A673 (cell line): ENCODE results near the gene F8. TPM values are rescaled to one million over a fixed set of nuclear protein-coding genes. Genes with fewer than 3 reads are reported as not detected.
"Not testable (repeated sequence)": the region's sequence is repeated elsewhere in the genome, so short reads cannot be mapped to it uniquely, and the experiment has no call there.

Source experiments
- BruUV-seq: library from RNA; stranded (reverse); fragments of 400-500 nt; replicated peaks from 2 replicates; lab custom pipeline; 2021; lab: Mats Ljungman, UMichigan
- CTCF ChIA-PET: fragments of 300-600 bp; sonication (Branson Sonifier 250); formaldehyde crosslinking; loops from one replicate; lab custom pipeline; 2022; ENCODE audit warnings: antibody characterized with exemption; lab: Charles Lee
- POLR2A ChIA-PET: fragments of 300-600 bp; sonication (Branson Sonifier 250); formaldehyde crosslinking; loops from one replicate; lab custom pipeline; 2022; ENCODE audit warnings: antibody characterized with exemption; ENCODE audit not compliant: low non-redundant PET; lab: Charles Lee
- DNase-seq: peaks from one replicate; pipeline ENCODE4 v3.0.0-alpha.2; 2015; ENCODE audit warnings: low spot score
- H3K27ac ChIP-seq: fragments of 200-600 bp; sonication (generic); 2 replicates; pipeline ENCODE4 v1.5.1; 2016; ENCODE audit warnings: mixed run types, low read depth, mild to moderate bottlenecking, mixed read lengths, antibody characterized with exemption, low read length; ENCODE audit not compliant: poor library complexity, severe bottlenecking
- H3K27me3 ChIP-seq: fragments of 200-600 bp; sonication (generic); replicated peaks from 2 replicates; pipeline ENCODE4 v1.6.1; 2017; ENCODE audit warnings: mixed run types, low read depth, mild to moderate bottlenecking, mixed read lengths, antibody characterized with exemption, low read length; ENCODE audit not compliant: insufficient read depth, poor library complexity
- H3K36me3 ChIP-seq: fragments of 200-600 bp; sonication (generic); 2 replicates; pipeline ENCODE4 v1.6.1; 2016; ENCODE audit warnings: mixed run types, mild to moderate bottlenecking, mixed read lengths, antibody characterized with exemption, low read length; ENCODE audit not compliant: insufficient read depth, poor library complexity, severe bottlenecking
- H3K4me1 ChIP-seq: fragments of 200-600 bp; sonication (generic); 2 replicates; pipeline ENCODE4 v1.6.1; 2017; ENCODE audit warnings: mixed run types, mild to moderate bottlenecking, mixed read lengths, antibody characterized with exemption, low read length; ENCODE audit not compliant: insufficient read depth, poor library complexity, severe bottlenecking
- H3K4me3 ChIP-seq: fragments of 200-600 bp; sonication (generic); 2 replicates; pipeline ENCODE4 v1.5.1; 2016; ENCODE audit warnings: low read depth, mixed run types, mild to moderate bottlenecking, mixed read lengths, low read length; ENCODE audit not compliant: poor library complexity, severe bottlenecking
- H3K9me3 ChIP-seq: fragments of 200-600 bp; sonication (generic); 2 replicates; pipeline ENCODE4 v1.6.1; 2016; ENCODE audit warnings: mixed run types, low read depth, mild to moderate bottlenecking, mixed read lengths, antibody characterized with exemption, low read length; ENCODE audit not compliant: poor library complexity, severe bottlenecking
- CTCF ChIP-seq: fragments of 300-800, 200-600 bp; sonication (generic); conservative IDR thresholded peaks from 2 replicates; pipeline ENCODE4 v1.5.1; 2017; ENCODE audit warnings: low read depth, mild to moderate bottlenecking, antibody characterized with exemption, low read length, moderate library complexity, mixed read lengths
- EZH2 ChIP-seq: fragments of 200-600 bp; sonication (generic); IDR thresholded peaks from 2 replicates; pipeline ENCODE4 v1.6.1; 2017; ENCODE audit warnings: borderline replicate concordance, low read depth, mild to moderate bottlenecking, mixed read lengths, antibody characterized with exemption, low read length; ENCODE audit not compliant: poor library complexity, severe bottlenecking
- intact Hi-C: fragments of 100-400 bp; cut with micrococcal nuclease; formaldehyde crosslinking; loops from one replicate; pipeline ENCODE4 v1.10.0; 2022; ENCODE audit not compliant: unreplicated experiment
- total RNA-seq: library from RNA; stranded (reverse); gene quantifications from 2 replicates; pipeline ENCODE4 v1.2.3, GENCODE V29; 2021

Gene F8
- total RNA-seq, 1 experiment from 2014 or later: 1.1 TPM

GRCh38 chrX:154918060-154918483 lies 104.5 kb downstream of the F8 start:
- CTCF ChIA-PET: interaction anchor here (0.8 to 1.3 kb wide), 7 partner anchors 16 to 299 kb away, joined by 3 to 6 read pairs (median 4); partner anchors contain the start of gene VBP1
- Histone ChIP-seq H3K9me3 (no peaks in the 10 kb centered on the region), H3K27ac (no peak overlapping the region), H3K27me3 (no peaks in the 10 kb centered on the region), H3K4me3 (no peak overlapping the region), H3K36me3 (no peaks in the 10 kb centered on the region), H3K4me1 (no peaks in the 10 kb centered on the region)
- intact Hi-C loops: loop anchor here (5.0 to 10.0 kb wide), 3 partner anchors 137 to 904 kb away; no protein-coding TSS in a partner anchor
- POLR2A ChIA-PET: no interaction called here
- no TSS peak for BruUV-seq
- DNase-seq: peak; percentile 87
- peak; percentile 81 for TF ChIP-seq CTCF
- no peak for TF ChIP-seq EZH2

GRCh38 chrX:154914052-154914451 lies 108.5 kb downstream of the F8 start:
- BruUV-seq: no TSS peak
- H3K4me1 ChIP-seq: no peaks in the 10 kb centered on the region
- no peaks in the 10 kb centered on the region for H3K36me3 ChIP-seq
- no peak for DNase-seq
- no peak overlapping the region for H3K27ac ChIP-seq
- H3K27me3 ChIP-seq: no peaks in the 10 kb centered on the region
- ChIA-PET POLR2A (no interaction called here), CTCF (no interaction called here)
- TF ChIP-seq EZH2 (no peak), CTCF (no peak)
- intact Hi-C loops: loop anchor here (10.0 kb wide), 2 partner anchors 141 to 221 kb away; no protein-coding TSS in a partner anchor
- H3K4me3 ChIP-seq: no peak overlapping the region
- H3K9me3 ChIP-seq: no peaks in the 10 kb centered on the region

GRCh38 chrX:154910528-154910927 lies 112.0 kb downstream of the F8 start:
- intact Hi-C loops: loop anchor here (10.0 kb wide), 2 partner anchors 144 to 224 kb away; no protein-coding TSS in a partner anchor
- H3K27me3 ChIP-seq, CTCF ChIA-PET, H3K4me3 ChIP-seq, H3K9me3 ChIP-seq, POLR2A ChIA-PET, H3K27ac ChIP-seq, DNase-seq, H3K36me3 ChIP-seq, H3K4me1 ChIP-seq, BruUV-seq: not testable (repeated sequence)

- H3K4me1 ChIP-seq, CTCF ChIA-PET, H3K4me3 ChIP-seq, H3K36me3 ChIP-seq, H3K27ac ChIP-seq, BruUV-seq, H3K27me3 ChIP-seq, POLR2A ChIA-PET, DNase-seq, H3K9me3 ChIP-seq: not testable (repeated sequence)
- intact Hi-C loops: loop anchor here (10.0 kb wide), 2 partner anchors 145 to 225 kb away; no protein-coding TSS in a partner anchor
Measured at GRCh38 chrX:154910048-154910447, 112.5 kb downstream of the F8 start.
